Adrenal gland (tissue), 5 donors: Measurements from ENCODE around the gene CADM1.

ENCODE experiments used
- POLR2A ChIP-seq, 2 donors: fragments of 450-650 bp; IDR thresholded peaks; one replicate each; pipeline ENCODE4 v1.6.1; 2017; ENCODE audit warnings: antibody characterized with exemption in 2 of 2, mild to moderate bottlenecking in 2 of 2, moderate library complexity in 1 of 2
- TF ChIP-seq, protein P1 (sequence below), 6 experiments: fragments of 450-650 bp in 4 of 6; fragments of 200-600 bp in 2 of 6; sonication (generic) in 1 of 6; IDR thresholded peaks; 1 replicate in 5 of 6; 2 replicates in 1 of 6; pipeline versions ENCODE4 v1.5.1 to v1.8.0; 2016 to 2021; ENCODE audit warnings: antibody characterized with exemption in 6 of 6, mild to moderate bottlenecking in 2 of 6, moderate library complexity in 1 of 6
- donor health status: DM: no; HTN: no; CAD: no.

DNA sequence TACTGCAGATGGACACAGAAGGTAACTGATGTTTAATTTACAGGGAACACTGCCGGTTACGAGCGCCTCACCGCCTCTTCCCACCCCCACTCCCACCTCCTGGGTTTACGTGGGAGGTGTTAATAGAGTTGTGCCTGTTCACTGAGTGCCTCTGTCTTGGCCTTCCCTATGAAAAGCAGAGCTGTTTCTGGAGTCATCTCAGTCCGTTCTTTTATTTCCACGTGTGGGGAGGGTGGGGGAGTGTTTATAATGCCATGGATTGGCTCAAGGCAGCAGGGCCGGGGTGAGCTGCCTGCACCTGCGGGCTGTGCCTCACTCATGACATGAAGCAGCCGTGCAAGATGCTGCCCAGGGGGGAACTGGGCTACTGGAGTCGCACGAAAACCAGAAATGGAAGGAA, 322.7 kb downstream of the CADM1 start:
- no peak for TF ChIP-seq POLR2A (IDR thresholded peaks at IDR 0.05)
- TF ChIP-seq, protein P1, sequence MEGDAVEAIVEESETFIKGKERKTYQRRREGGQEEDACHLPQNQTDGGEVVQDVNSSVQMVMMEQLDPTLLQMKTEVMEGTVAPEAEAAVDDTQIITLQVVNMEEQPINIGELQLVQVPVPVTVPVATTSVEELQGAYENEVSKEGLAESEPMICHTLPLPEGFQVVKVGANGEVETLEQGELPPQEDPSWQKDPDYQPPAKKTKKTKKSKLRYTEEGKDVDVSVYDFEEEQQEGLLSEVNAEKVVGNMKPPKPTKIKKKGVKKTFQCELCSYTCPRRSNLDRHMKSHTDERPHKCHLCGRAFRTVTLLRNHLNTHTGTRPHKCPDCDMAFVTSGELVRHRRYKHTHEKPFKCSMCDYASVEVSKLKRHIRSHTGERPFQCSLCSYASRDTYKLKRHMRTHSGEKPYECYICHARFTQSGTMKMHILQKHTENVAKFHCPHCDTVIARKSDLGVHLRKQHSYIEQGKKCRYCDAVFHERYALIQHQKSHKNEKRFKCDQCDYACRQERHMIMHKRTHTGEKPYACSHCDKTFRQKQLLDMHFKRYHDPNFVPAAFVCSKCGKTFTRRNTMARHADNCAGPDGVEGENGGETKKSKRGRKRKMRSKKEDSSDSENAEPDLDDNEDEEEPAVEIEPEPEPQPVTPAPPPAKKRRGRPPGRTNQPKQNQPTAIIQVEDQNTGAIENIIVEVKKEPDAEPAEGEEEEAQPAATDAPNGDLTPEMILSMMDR (IDR thresholded peaks at IDR 0.05), result no peak
